HepG2 (cell line): Measurements from ENCODE around the gene RALBP1. TPM values are rescaled to one million over a fixed set of nuclear protein-coding genes. Genes with fewer than 3 reads are reported as not detected.

Experiments used
- ATAC-seq: fragments of 200-7000 bp; cut with Tn5 transposase; 3 replicates; pipeline ENCODE4 v1.9.1; 2020; ENCODE audit warnings: mild to moderate bottlenecking, moderate library complexity
- BruUV-seq: library from RNA; stranded (reverse); fragments of 400-500 nt; replicated peaks from 2 replicates; lab custom pipeline; 2021; lab: Mats Ljungman, UMichigan
- CTCF ChIA-PET: fragments of 300-600 bp; formaldehyde crosslinking; extraction: SDS; loops from one replicate; lab custom pipeline; 2021; ENCODE audit warnings: low total read pairs, inconsistent platforms, low intra/inter-chr PET ratio; lab: Yijun Ruan, JAX
- POLR2A ChIA-PET: fragments of 350-600 bp; sonication (Branson Sonifier 250); formaldehyde crosslinking; loops from one replicate; lab custom pipeline; 2020; ENCODE audit warnings: antibody characterized with exemption, inconsistent platforms; lab: Yijun Ruan, JAX
- DNase-seq: peaks from one replicate; pipeline ENCODE4 v3.0.0-alpha.2; 2015; ENCODE audit warnings: low spot score
- FAIRE-seq: peaks from 3 replicates; lab custom pipeline; 2011; peaks lifted over from hg19 to GRCh38; lab: Jason Lieb, UNC
- H2AFZ ChIP-seq: one replicate; pipeline ENCODE4 v1.6.1; 2011; ENCODE audit warnings: low read length, inconsistent platforms
- H3K27ac ChIP-seq: fragments of 300-600 bp; 3 replicates; pipeline ENCODE4 v1.8.0; 2011; ENCODE audit warnings: mixed run types, mild to moderate bottlenecking, mixed read lengths, low read length, inconsistent platforms; ENCODE audit not compliant: insufficient read depth; ENCODE audit errors: extremely low read length
- H3K27me3 ChIP-seq, 2 experiments: fragments of 200-600 bp in 1 of 2; 2 replicates in 1 of 2; 3 replicates in 1 of 2; pipeline versions ENCODE4 v1.6.0 to v1.8.0; 2011; ENCODE audit warnings: low read length in 2 of 2, mild to moderate bottlenecking in 2 of 2, moderate library complexity in 2 of 2, inconsistent platforms in 1 of 2; ENCODE audit not compliant: insufficient read depth in 2 of 2, control insufficient read depth in 1 of 2
- H3K36me3 ChIP-seq, 2 experiments: fragments of 200-600 bp in 1 of 2; replicated peaks in 1 of 2; 2 replicates in 1 of 2; 3 replicates in 1 of 2; pipeline versions ENCODE4 v1.5.1 to v1.8.0; 2011; ENCODE audit warnings: low read length in 2 of 2, inconsistent platforms in 1 of 2; ENCODE audit not compliant: insufficient read depth in 2 of 2, control insufficient read depth in 1 of 2
- H3K4me1 ChIP-seq: 2 replicates; pipeline ENCODE4 v1.5.1; 2012; ENCODE audit warnings: low read length, inconsistent platforms; ENCODE audit not compliant: insufficient read depth
- H3K4me2 ChIP-seq: 2 replicates; pipeline ENCODE4 v1.6.0; 2011; ENCODE audit warnings: low read depth, low read length, inconsistent platforms
- H3K4me3 ChIP-seq, 3 experiments: fragments of 200-600 bp in 1 of 3; sonication (generic), shearing (Covaris generic) in 1 of 3; replicated peaks in 1 of 3; 2 replicates each; pipeline ENCODE4 v1.5.1; 2011 to 2016; ENCODE audit warnings: low read length in 3 of 3, inconsistent platforms in 2 of 3, low read depth in 2 of 3, mild to moderate bottlenecking in 2 of 3, control low read depth in 1 of 3, mixed read lengths in 1 of 3; ENCODE audit not compliant: insufficient read depth in 1 of 3
- H3K79me2 ChIP-seq: one replicate; pipeline ENCODE4 v1.6.1; 2011; ENCODE audit warnings: low read length, inconsistent platforms; ENCODE audit not compliant: insufficient read depth
- H3K9ac ChIP-seq: 2 replicates; pipeline ENCODE4 v1.6.0; 2011; ENCODE audit warnings: mild to moderate bottlenecking, low read depth, low read length, inconsistent platforms; ENCODE audit not compliant: insufficient read depth
- H3K9me3 ChIP-seq: 2 replicates; pipeline ENCODE4 v1.5.1; 2012; ENCODE audit warnings: mild to moderate bottlenecking, low read length
- H4K20me1 ChIP-seq: 2 replicates; pipeline ENCODE4 v1.6.0; 2011; ENCODE audit warnings: inconsistent platforms, mild to moderate bottlenecking, low read length, moderate library complexity; ENCODE audit not compliant: insufficient read depth
- ASH2L ChIP-seq: fragments of 300-600, 200-600 bp; sonication (generic); IDR thresholded peaks from 2 replicates; pipeline ENCODE4 v1.7.0; 2017; ENCODE audit warnings: low read depth, mild to moderate bottlenecking, moderate library complexity, mixed read lengths, low read length; ENCODE audit not compliant: insufficient read length
- ELK4 ChIP-seq: sonication (generic); formaldehyde crosslinking; IDR thresholded peaks from 2 replicates; pipeline ENCODE4 v1.9.0; 2021; ENCODE audit warnings: missing genetic modification reagents, borderline replicate concordance
- HCFC1 ChIP-seq: fragments of 150-350 bp; IDR thresholded peaks from 2 replicates; pipeline ENCODE4 v1.6.1; 2014; ENCODE audit warnings: low read depth, low read length
- TBL1XR1 ChIP-seq: fragments of 150-350 bp; IDR thresholded peaks from 2 replicates; pipeline ENCODE4 v1.6.1; 2014; ENCODE audit warnings: borderline replicate concordance, low read length; ENCODE audit not compliant: partially characterized antibody
- ZKSCAN8 ChIP-seq: IDR thresholded peaks from 2 replicates; pipeline ENCODE4 v1.6.1; 2016; ENCODE audit warnings: borderline replicate concordance, missing genetic modification reagents, missing compliant biosample characterization
- ZNF513 ChIP-seq: sonication (generic); formaldehyde crosslinking; conservative IDR thresholded peaks from 2 replicates; pipeline ENCODE4 v1.5.0; 2020; ENCODE audit warnings: missing genetic modification reagents
- ZNF543 ChIP-seq: sonication (generic); formaldehyde crosslinking; IDR thresholded peaks from 2 replicates; pipeline ENCODE4 v1.4.0; 2020; ENCODE audit warnings: mild to moderate bottlenecking, missing genetic modification reagents
- WGBS: methylation state at CpG from one replicate; pipeline ENCODE4 v1.1.6; 2017; ENCODE audit warnings: low lambda C conversion rate; 5-methylcytosine and 5-hydroxymethylcytosine counted together
- in situ Hi-C: cut with HindIII; loops from 2 replicates; pipeline ENCODE4 v1.10.0; 2017; ENCODE audit warnings: low pct_unique_long_range_greater_than_20kb; ENCODE audit not compliant: extremely low pct_ligation_motif_present
- intact Hi-C: fragments of 100-400 bp; cut with micrococcal nuclease; formaldehyde crosslinking; loops from one replicate; pipeline ENCODE4 v1.10.0; 2022; ENCODE audit not compliant: unreplicated experiment
- polyA plus RNA-seq, 8 experiments: library from polyadenylated mRNA; depleted of rRNA in 3 of 8; stranded (reverse) in 7 of 8; unstranded in 1 of 8; fragments of >200 nt; fragmentation: Illumina TruSeq in 4 of 8; extraction: Trizol in 4 of 8; gene quantifications; 2 replicates each; pipeline versions ENCODE4 v1.2.1 to v1.2.3, GENCODE V29; 2011 to 2016; ENCODE audit warnings: low read depth in 4 of 8, missing spikeins in 1 of 8, mixed read lengths in 1 of 8; ENCODE audit not compliant: insufficient read depth in 1 of 8
- total RNA-seq, 5 experiments: library from RNA; depleted of rRNA; stranded (reverse); fragments of >200 nt; fragmentation: Illumina TruSeq; extraction: Trizol; gene quantifications; 2 replicates each; pipeline ENCODE4 v1.2.3, GENCODE V29; 2016; ENCODE audit warnings: low read depth in 1 of 5
- TF ChIP-seq, protein P1 (sequence below): sonication (generic); formaldehyde crosslinking; IDR thresholded peaks from 2 replicates; pipeline ENCODE4 v1.4.0; 2020; ENCODE audit warnings: mild to moderate bottlenecking, missing genetic modification reagents

The RALBP1 gene
- total and polyA plus RNA-seq, 2 of the 13 experiments (the other 11 are each of a cell fraction or from before 2014, with no cell fraction given), result 24.5 to 33.1 TPM

DNA sequence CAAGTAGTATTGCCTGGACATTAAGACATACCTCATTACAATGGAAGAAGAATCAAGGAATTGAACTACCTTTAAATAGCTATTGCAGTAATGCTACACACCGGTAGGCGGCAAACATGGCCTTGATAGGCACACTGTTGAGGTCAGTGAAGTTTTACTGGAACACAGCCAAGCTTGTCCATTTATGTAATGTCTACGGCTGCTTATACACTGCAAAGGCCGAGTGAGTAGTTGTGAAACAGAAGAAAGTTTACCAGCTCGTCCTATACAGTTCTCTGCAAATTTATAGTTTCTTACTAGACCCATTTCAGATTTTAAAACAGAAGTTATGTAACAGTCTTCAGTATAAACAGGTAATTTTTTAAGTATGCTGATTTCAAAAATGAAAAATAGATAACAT is 100.2 kb downstream of the RALBP1 start (continued):
- TF ChIP-seq ASH2L (peak; percentile 43), TBL1XR1 (no peak), ZKSCAN8 (CRISPR knock-in tag) (peak; percentile 38; the same call in 1 of the 2 replicates), ELK4 (no peak), ZNF543 (no peak)
- TF ChIP-seq, protein P1, sequence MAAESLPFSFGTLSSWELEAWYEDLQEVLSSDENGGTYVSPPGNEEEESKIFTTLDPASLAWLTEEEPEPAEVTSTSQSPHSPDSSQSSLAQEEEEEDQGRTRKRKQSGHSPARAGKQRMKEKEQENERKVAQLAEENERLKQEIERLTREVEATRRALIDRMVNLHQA (CRISPR knock-in tag), result no peak

GRCh38 chr18:9577361-9577760 is 102.0 kb downstream of the RALBP1 start:
- intact Hi-C loops, result loop anchor here (5.0 to 10.0 kb wide), 4 partner anchors 35 to 215 kb away; partner anchors contain the start of gene PPP4R1

More at GRCh38 chr18:9577361-9577760, 102.0 kb downstream of the RALBP1 start:
- Histone ChIP-seq H3K36me3 (peaks cover 2 to 57% of the 10 kb centered on the region in 2 experiments), H3K4me1 (peaks cover 9% of the 10 kb centered on the region), H3K9me3 (no peaks in the 10 kb centered on the region), H3K4me2 (no peak overlapping the region), H2AFZ (no peak overlapping the region), H3K9ac (no peak overlapping the region), H3K79me2 (peaks cover 2% of the 10 kb centered on the region), H3K27me3 (no peaks in the 10 kb centered on the region), H3K4me3 (no peak overlapping the region), H4K20me1 (peaks cover 7% of the 10 kb centered on the region; the same call in 1 of the 2 replicates), H3K27ac (no peak overlapping the region)
- no peak for TF ChIP-seq HCFC1
- no peak for TF ChIP-seq ZNF513 (CRISPR knock-in tag)
- DNase-seq (no peak), ATAC-seq (no peak), FAIRE-seq (no peak)
- POLR2A ChIA-PET, result no interaction called here
- in situ Hi-C loops, result no loop called here
- BruUV-seq, result no TSS peak
- WGBS, result 98% methylated on average over 9 of the region's 9 CpGs
- CTCF ChIA-PET, result no interaction called here
